ENCODE results near the gene HEPACAM2.

DNA sequence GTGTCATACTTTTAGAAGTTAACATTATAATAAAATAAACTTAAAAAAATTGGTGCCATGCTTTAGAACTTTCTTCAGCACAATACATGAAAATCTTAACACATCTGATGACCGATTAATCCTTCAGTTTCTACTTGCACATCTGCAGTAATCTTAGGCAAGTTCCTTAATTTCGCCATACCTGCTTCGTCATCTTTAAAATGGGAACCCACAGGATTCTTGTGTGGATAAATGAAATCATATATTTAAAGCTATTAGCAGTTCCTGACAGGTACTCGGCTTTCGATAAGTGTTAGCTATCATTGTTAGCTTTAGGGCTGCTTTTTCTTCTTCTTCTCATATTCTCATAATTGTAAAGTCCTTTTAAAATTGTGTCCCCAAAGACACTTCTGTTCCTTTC lies 5.0 kb upstream of the HEPACAM2 start:
- TF ChIP-seq, protein P1, sequence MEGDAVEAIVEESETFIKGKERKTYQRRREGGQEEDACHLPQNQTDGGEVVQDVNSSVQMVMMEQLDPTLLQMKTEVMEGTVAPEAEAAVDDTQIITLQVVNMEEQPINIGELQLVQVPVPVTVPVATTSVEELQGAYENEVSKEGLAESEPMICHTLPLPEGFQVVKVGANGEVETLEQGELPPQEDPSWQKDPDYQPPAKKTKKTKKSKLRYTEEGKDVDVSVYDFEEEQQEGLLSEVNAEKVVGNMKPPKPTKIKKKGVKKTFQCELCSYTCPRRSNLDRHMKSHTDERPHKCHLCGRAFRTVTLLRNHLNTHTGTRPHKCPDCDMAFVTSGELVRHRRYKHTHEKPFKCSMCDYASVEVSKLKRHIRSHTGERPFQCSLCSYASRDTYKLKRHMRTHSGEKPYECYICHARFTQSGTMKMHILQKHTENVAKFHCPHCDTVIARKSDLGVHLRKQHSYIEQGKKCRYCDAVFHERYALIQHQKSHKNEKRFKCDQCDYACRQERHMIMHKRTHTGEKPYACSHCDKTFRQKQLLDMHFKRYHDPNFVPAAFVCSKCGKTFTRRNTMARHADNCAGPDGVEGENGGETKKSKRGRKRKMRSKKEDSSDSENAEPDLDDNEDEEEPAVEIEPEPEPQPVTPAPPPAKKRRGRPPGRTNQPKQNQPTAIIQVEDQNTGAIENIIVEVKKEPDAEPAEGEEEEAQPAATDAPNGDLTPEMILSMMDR (IDR thresholded peaks at IDR 0.05) = no peak
- no peak for TF ChIP-seq POLR2A (IDR thresholded peaks at IDR 0.05)
